Astrocyte (in vitro differentiated cells and primary cell): ENCODE data around the gene ADRA2B. TPM values are rescaled to one million over a fixed set of nuclear protein-coding genes. Genes with fewer than 3 reads are reported as not detected.

Source experiments
- DNase-seq: peaks from one replicate; pipeline ENCODE4 v3.0.0-alpha.2; 2010; ENCODE audit warnings: low read depth
- FAIRE-seq: peaks from 2 replicates; lab custom pipeline; 2011; peaks lifted over from hg19 to GRCh38; lab: Jason Lieb, UNC
- H2AFZ ChIP-seq: 2 replicates; pipeline ENCODE4 v1.6.0; 2012; ENCODE audit warnings: low read depth, low read length, inconsistent platforms
- H3K27ac ChIP-seq: 2 replicates; pipeline ENCODE4 v1.5.1; 2011; ENCODE audit warnings: low read depth, low read length, inconsistent platforms
- H3K27me3 ChIP-seq: 2 replicates; pipeline ENCODE4 v1.6.0; 2011; ENCODE audit warnings: low read length, inconsistent platforms; ENCODE audit not compliant: insufficient read depth
- H3K36me3 ChIP-seq: 2 replicates; pipeline ENCODE4 v1.5.1; 2011; ENCODE audit warnings: low read length, inconsistent platforms; ENCODE audit not compliant: insufficient read depth
- H3K4me1 ChIP-seq: 2 replicates; pipeline ENCODE4 v1.5.1; 2011; ENCODE audit warnings: low read length, inconsistent platforms; ENCODE audit not compliant: insufficient read depth
- H3K4me2 ChIP-seq: 2 replicates; pipeline ENCODE4 v1.6.0; 2012; ENCODE audit warnings: low read length, inconsistent platforms
- H3K4me3 ChIP-seq: 2 replicates; pipeline ENCODE4 v1.5.1; 2011; ENCODE audit warnings: low read depth, mild to moderate bottlenecking, low read length, inconsistent platforms; ENCODE audit not compliant: insufficient read depth
- H3K79me2 ChIP-seq: 2 replicates; pipeline ENCODE4 v1.6.0; 2012; ENCODE audit warnings: mild to moderate bottlenecking, low read length, inconsistent platforms; ENCODE audit not compliant: insufficient read depth
- H3K9ac ChIP-seq: 2 replicates; pipeline ENCODE4 v1.6.0; 2012; ENCODE audit warnings: mild to moderate bottlenecking, low read length, inconsistent platforms
- H3K9me3 ChIP-seq: 2 replicates; pipeline ENCODE4 v1.5.1; 2012; ENCODE audit warnings: low read depth, mild to moderate bottlenecking, low read length, inconsistent platforms; ENCODE audit not compliant: insufficient read depth
- H4K20me1 ChIP-seq: 2 replicates; pipeline ENCODE4 v1.6.0; 2012; ENCODE audit warnings: low read length, inconsistent platforms; ENCODE audit not compliant: insufficient read depth
- H3K27ac Mint-ChIP-seq: one replicate; pipeline ENCODE4 v1.8.0; 2021; ENCODE audit warnings: mild to moderate bottlenecking, mixed read lengths; ENCODE audit not compliant: unreplicated experiment
- H3K27me3 Mint-ChIP-seq: one replicate; pipeline ENCODE4 v1.8.0; 2021; ENCODE audit warnings: low read depth, mixed read lengths; ENCODE audit not compliant: unreplicated experiment
- H3K36me3 Mint-ChIP-seq: one replicate; pipeline ENCODE4 v1.8.0; 2021; ENCODE audit warnings: low read depth, mixed read lengths; ENCODE audit not compliant: unreplicated experiment
- H3K4me1 Mint-ChIP-seq: one replicate; pipeline ENCODE4 v1.8.0; 2021; ENCODE audit warnings: low read depth, mixed read lengths; ENCODE audit not compliant: unreplicated experiment
- H3K4me3 Mint-ChIP-seq: one replicate; pipeline ENCODE4 v1.8.0; 2021; ENCODE audit warnings: mild to moderate bottlenecking, moderate library complexity, mixed read lengths; ENCODE audit not compliant: unreplicated experiment
- H3K9me3 Mint-ChIP-seq: one replicate; pipeline ENCODE4 v1.8.0; 2021; ENCODE audit warnings: mild to moderate bottlenecking, mixed read lengths; ENCODE audit not compliant: unreplicated experiment
- CTCF ChIP-seq: IDR thresholded peaks from 2 replicates; pipeline ENCODE4 v1.5.1; 2011; ENCODE audit warnings: low read depth, mild to moderate bottlenecking, inconsistent platforms, low read length, moderate library complexity; ENCODE audit not compliant: insufficient read depth
- EZH2 ChIP-seq: IDR thresholded peaks from 2 replicates; pipeline ENCODE4 v1.6.1; 2012; ENCODE audit warnings: mild to moderate bottlenecking, low read length, inconsistent platforms; ENCODE audit not compliant: insufficient read depth
- total RNA-seq: library from RNA; stranded (reverse); gene quantifications from 2 replicates; pipeline ENCODE4 v1.2.1, GENCODE V29; 2021

The ADRA2B gene
- total RNA-seq, 1 donor from 2014 or later = not detected

GRCh38 chr2:96136129-96136720 lies 19.9 kb upstream of the ADRA2B start:
- Mint-ChIP-seq H3K27ac (no peak overlapping the region), H3K36me3 (peaks cover 2% of the 10 kb centered on the region), H3K27me3 (peaks cover 52% of the 10 kb centered on the region), H3K4me3 (no peak overlapping the region), H3K4me1 (no peaks in the 10 kb centered on the region), H3K9me3 (no peaks in the 10 kb centered on the region)
- no peaks in the 10 kb centered on the region for H3K9me3 ChIP-seq
- no peak overlapping the region for H2AFZ ChIP-seq
- FAIRE-seq (no peak), DNase-seq (no peak)
- H3K9ac ChIP-seq = no peak overlapping the region
- H3K4me3 ChIP-seq = no peak overlapping the region
- no peak overlapping the region for H3K4me2 ChIP-seq
- H4K20me1 ChIP-seq = no peaks in the 10 kb centered on the region
- H3K79me2 ChIP-seq = no peaks in the 10 kb centered on the region
- no peak overlapping the region for H3K27ac ChIP-seq
- no peaks in the 10 kb centered on the region for H3K36me3 ChIP-seq
- peaks cover 28% of the 10 kb centered on the region for H3K27me3 ChIP-seq
- no peaks in the 10 kb centered on the region for H3K4me1 ChIP-seq
- TF ChIP-seq CTCF (no peak), EZH2 (no peak)

DNA sequence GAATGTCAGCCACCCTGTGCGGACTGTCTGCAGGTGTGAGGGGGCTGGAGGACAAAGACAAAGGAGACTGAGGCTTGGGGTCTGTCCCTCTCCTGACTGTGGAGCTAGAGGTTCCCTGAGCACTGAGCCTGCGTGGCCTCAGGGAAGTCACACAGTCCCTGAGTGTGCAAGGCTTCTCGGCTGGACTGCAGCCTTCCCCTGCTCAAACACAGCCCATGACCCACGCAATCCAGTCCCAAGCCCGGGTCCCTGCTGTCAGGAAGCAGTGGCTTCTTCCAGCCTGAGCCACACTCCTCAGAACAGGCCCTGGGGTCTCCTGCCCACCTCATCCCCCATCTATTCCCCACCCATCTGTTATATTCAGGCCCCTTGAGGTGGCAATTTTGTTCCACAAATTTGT lies 19.2 kb upstream of the ADRA2B start:
- FAIRE-seq = no peak
- Mint-ChIP-seq H3K4me1 (no peaks in the 10 kb centered on the region), H3K27ac (no peak overlapping the region), H3K9me3 (no peaks in the 10 kb centered on the region), H3K27me3 (peaks cover 58% of the 10 kb centered on the region), H3K36me3 (peaks cover 2% of the 10 kb centered on the region), H3K4me3 (no peak overlapping the region)
- TF ChIP-seq CTCF = no peak
- no peak for TF ChIP-seq EZH2
- no peak overlapping the region for H3K9ac ChIP-seq
- H3K27me3 ChIP-seq = peaks cover 28% of the 10 kb centered on the region
- no peak overlapping the region for H3K4me2 ChIP-seq
- no peaks in the 10 kb centered on the region for H3K36me3 ChIP-seq
- H4K20me1 ChIP-seq = no peaks in the 10 kb centered on the region
- H3K27ac ChIP-seq = no peak overlapping the region
- no peaks in the 10 kb centered on the region for H3K4me1 ChIP-seq
- H3K4me3 ChIP-seq = no peak overlapping the region
- no peaks in the 10 kb centered on the region for H3K9me3 ChIP-seq
- H3K79me2 ChIP-seq = no peaks in the 10 kb centered on the region
- no peak for DNase-seq
- no peak overlapping the region for H2AFZ ChIP-seq

GRCh38 chr2:96135171-96135570 lies 18.8 kb upstream of the ADRA2B start:
- Histone ChIP-seq H3K27ac (no peak overlapping the region), H3K4me1 (no peaks in the 10 kb centered on the region), H3K4me2 (no peak overlapping the region), H3K4me3 (no peak overlapping the region), H3K9ac (no peak overlapping the region), H3K27me3 (peaks cover 32% of the 10 kb centered on the region), H3K79me2 (no peaks in the 10 kb centered on the region), H4K20me1 (no peaks in the 10 kb centered on the region), H3K9me3 (no peaks in the 10 kb centered on the region), H3K36me3 (no peaks in the 10 kb centered on the region), H2AFZ (no peak overlapping the region)
- Mint-ChIP-seq H3K27me3 (peaks cover 62% of the 10 kb centered on the region), H3K9me3 (no peaks in the 10 kb centered on the region), H3K4me1 (no peaks in the 10 kb centered on the region), H3K27ac (no peak overlapping the region), H3K4me3 (no peak overlapping the region), H3K36me3 (peaks cover 4% of the 10 kb centered on the region)
- TF ChIP-seq EZH2 (no peak), CTCF (no peak)
- FAIRE-seq (no peak), DNase-seq (no peak)
